ENCODE measurements around the gene NSFL1C. TPM values are rescaled to one million over a fixed set of nuclear protein-coding genes. Genes with fewer than 3 reads are reported as not detected.

The NSFL1C gene
- total and polyA plus RNA-seq, 9 of the 15 experiments (the other 6 are each of a cell fraction or from before 2014, with no cell fraction given) = 20.8 to 119 (median 47.0) TPM

- TF ChIP-seq TRIM28 (IDR thresholded peaks at IDR 0.05) = no peak
- TF ChIP-seq RBM17 (IDR thresholded peaks at IDR 0.05; ENCODE audit: borderline replicate concordance, low read depth, low read length) = no peak
- peak; percentile 44 to 61; a peak in 3 of 4 replicates for TF ChIP-seq RAD21 (CRISPR knock-in tag; conservative IDR thresholded peaks at IDR 0.05 in 1 of 2, IDR thresholded peaks at IDR 0.05 in 1 of 2)
- TF ChIP-seq ETV5 (CRISPR knock-in tag; IDR thresholded peaks at IDR 0.05; ENCODE audit: low read depth) = peak; percentile 32; the same call in 1 of the 2 replicates
- TF ChIP-seq PHB (CRISPR knock-in tag; IDR thresholded peaks at IDR 0.05) = no peak
- peak; percentile 69 for TF ChIP-seq CTCFL (IDR thresholded peaks at IDR 0.05; ENCODE audit: borderline replicate concordance, insufficient read depth, low read depth, low read length, poor library complexity, severe bottlenecking)
- peak; percentile 33; the same call in 1 of the 2 replicates for TF ChIP-seq CTBP1 (IDR thresholded peaks at IDR 0.05; ENCODE audit: borderline replicate concordance)
- TF ChIP-seq SMC3 (conservative IDR thresholded peaks at IDR 0.05; ENCODE audit: insufficient read depth, low read depth, low read length) = 0 out of 2 replicates have a peak, but pooled peaks have one; percentile 30
- TF ChIP-seq RBM25 (IDR thresholded peaks at IDR 0.05; ENCODE audit: low read depth, low read length, severe bottlenecking) = no peak
- peak; percentile 51 for TF ChIP-seq REST (IDR thresholded peaks at IDR 0.05; ENCODE audit: borderline replicate concordance)
- no peak for TF ChIP-seq REST (CRISPR knock-in tag; IDR thresholded peaks at IDR 0.05; ENCODE audit: low read depth)
- no peak for TF ChIP-seq ARID1B (IDR thresholded peaks at IDR 0.05)
These were observed 26.6 kb downstream of the NSFL1C start (continued) for GRCh38 chr20:1440024-1440423.
